Right ventricle myocardium inferior (tissue), 1 donor: ENCODE results near the gene GRID1. TPM values are rescaled to one million over a fixed set of nuclear protein-coding genes. Genes with fewer than 3 reads are reported as not detected.

Source experiments
- ATAC-seq: fragments of 200-7000 bp; cut with Tn5 transposase; one replicate; pipeline ENCODE4 v1.9.1; 2020; ENCODE audit warnings: mild to moderate bottlenecking, moderate library complexity
- DNase-seq: peaks from one replicate; pipeline ENCODE4 v3.0.0; 2021; ENCODE audit errors: missing footprints
- intact Hi-C: fragments of 100-400 bp; cut with DNase I; formaldehyde crosslinking; loops from one replicate; pipeline ENCODE4 v1.11.0; 2022
- microRNA-seq: library from miRNA; unstranded; fragments of <30 nt; microRNA quantifications from one replicate; pipeline ENCODE4 v1.2.0, GENCODE V29; 2020
- total RNA-seq: library from RNA; stranded (reverse); fragmentation: NEBNext Ultra II Directional; extraction: Animal tissue kit (Norgen Biotek cat#: 25700); gene quantifications from one replicate; pipeline ENCODE4 v1.2.1, GENCODE V29; 2021
- donor health status: DM: no; HTN: yes; CAD: no; lungs with severe emphysema.

The GRID1 gene
- total RNA-seq, 1 donor from 2014 or later = 1.3 TPM

DNA sequence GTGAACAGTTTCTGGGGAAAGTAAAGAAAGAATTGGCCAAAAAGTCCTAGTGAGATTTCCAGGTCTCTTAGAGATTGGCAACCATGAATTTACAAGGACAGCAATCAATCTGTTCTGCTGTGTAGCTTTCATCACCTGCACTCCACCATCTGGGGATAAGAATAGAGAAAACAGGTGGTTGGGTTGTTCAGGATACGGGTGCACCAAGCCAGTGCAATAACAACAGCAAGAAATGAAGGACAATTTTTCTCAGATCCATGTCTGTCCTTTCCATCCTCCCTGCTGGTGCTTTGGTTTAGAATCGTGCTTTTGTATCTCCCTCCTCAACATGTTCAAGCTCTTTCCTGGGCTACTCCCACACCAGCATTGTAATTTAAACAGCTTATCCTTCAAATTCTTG, 787.7 kb downstream of the GRID1 start:
- intact Hi-C loops = no loop called here
- ATAC-seq (no peak), DNase-seq (no peak)

- ATAC-seq (no peak), DNase-seq (no peak)
- intact Hi-C loops = no loop called here
Measured at GRCh38 chr10:85575441-85575840, 791.2 kb downstream of the GRID1 start.

- intact Hi-C loops = no loop called here
- no peak for ATAC-seq
Measured at GRCh38 chr10:85570871-85571270, 795.7 kb downstream of the GRID1 start.

DNA sequence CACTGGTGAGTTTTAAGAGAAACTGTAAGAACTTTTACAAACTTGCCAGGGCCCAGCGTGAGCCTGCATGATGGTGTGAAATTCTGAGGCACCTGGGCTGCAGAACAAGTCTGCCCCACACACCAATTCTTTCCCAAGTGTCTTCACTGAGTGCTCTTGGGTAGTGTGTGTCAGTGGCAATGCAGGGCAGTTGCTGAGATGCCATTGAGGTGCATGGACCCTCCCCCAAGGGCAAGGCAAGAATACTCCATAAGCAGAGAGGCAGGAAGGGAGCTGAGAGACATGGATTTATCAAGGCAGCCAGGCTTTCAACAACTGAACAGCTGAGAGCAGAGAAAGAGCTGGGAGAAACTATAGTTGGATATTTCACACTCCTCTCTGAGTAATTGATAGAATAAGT, 801.2 kb downstream of the GRID1 start:
- ATAC-seq = no peak
- no peak for DNase-seq
- intact Hi-C loops = no loop called here

More at GRCh38 chr10:85570871-85571270, 795.7 kb downstream of the GRID1 start:
- DNase-seq = no peak

- ATAC-seq = no peak
- intact Hi-C loops = no loop called here
- no peak for DNase-seq
Measured at GRCh38 chr10:85558533-85558932, 808.1 kb downstream of the GRID1 start.

DNA sequence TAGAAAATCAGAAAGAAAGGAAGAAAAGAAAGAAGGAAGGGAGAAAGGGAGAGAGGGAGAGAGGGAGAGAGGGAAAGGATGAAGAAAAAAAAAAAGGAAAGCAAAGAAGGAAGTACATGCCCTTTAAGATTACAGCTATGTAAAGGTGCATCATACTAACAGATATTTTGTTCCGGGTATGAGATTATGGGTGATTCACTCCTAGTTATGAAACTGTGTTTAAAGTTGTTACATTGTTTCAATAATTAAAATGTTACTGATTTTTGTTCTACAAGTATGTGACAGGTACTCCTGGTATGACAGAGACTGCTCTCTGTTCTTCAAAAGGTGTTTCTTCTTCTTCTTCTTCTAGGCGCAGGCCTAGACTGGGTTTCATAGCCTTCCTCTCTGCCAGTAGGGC, 808.9 kb downstream of the GRID1 start:
- DNase-seq (no peak), ATAC-seq (no peak)
- intact Hi-C loops = no loop called here

GRCh38 chr10:85557077-85557476, 809.5 kb downstream of the GRID1 start:
- intact Hi-C loops = no loop called here
- no peak for DNase-seq
- ATAC-seq = no peak

Small RNA genes lying within 50 kb of the gene (microRNA-seq; reads per million reads assigned to microRNA genes)
- 2.2 reads per million for gene MIR346

Other genes with a start within 250 kb of the GRID1 start
- 21.5 TPM for gene WAPL, start 155.0 kb upstream of the GRID1 start, total RNA-seq